HG03439 (cell line): ENCODE results near the gene SLA2.
"Not testable (repeated sequence)": the region's sequence is repeated elsewhere in the genome, so short reads cannot be mapped to it uniquely, and the experiment has no call there.

Experiments
- ATAC-seq: cut with Tn5 transposase; IDR thresholded peaks from one replicate; pipeline ENCODE4 v1.9.1; 2021; ENCODE audit warnings: mild to moderate bottlenecking, moderate library complexity; ENCODE audit not compliant: unreplicated experiment

The SLA2 gene

GRCh38 chr20:36576081-36576445, 69.9 kb downstream of the SLA2 start:
- no peak for ATAC-seq

- ATAC-seq = no peak
These were observed 71.4 kb downstream of the SLA2 start for GRCh38 chr20:36574366-36575135.

GRCh38 chr20:36573798-36574365, 72.1 kb downstream of the SLA2 start:
- peak; percentile 3 for ATAC-seq

- ATAC-seq = peak; percentile 51
These were observed 72.7 kb downstream of the SLA2 start, which contains the start of gene TGIF2 for GRCh38 chr20:36573103-36573797. TGIF2 (plus strand) TSS chr20:36573597; CDS start chr20:36578775, 5,178 bp downstream.

GRCh38 chr20:36572701-36573102, 73.3 kb downstream of the SLA2 start:
- ATAC-seq = no peak

- ATAC-seq = no peak
These were observed 74.2 kb downstream of the SLA2 start for GRCh38 chr20:36571564-36572504.

- no peak for ATAC-seq
These were observed 76.1 kb downstream of the SLA2 start for GRCh38 chr20:36569847-36570429.

- ATAC-seq = no peak
These were observed 80.5 kb downstream of the SLA2 start for GRCh38 chr20:36565520-36565919.

GRCh38 chr20:36564726-36565121, 81.3 kb downstream of the SLA2 start:
- ATAC-seq = not testable (repeated sequence)

GRCh38 chr20:36564078-36564725, 81.8 kb downstream of the SLA2 start:
- ATAC-seq = not testable (repeated sequence)

- ATAC-seq = no peak
These were observed 82.6 kb downstream of the SLA2 start for GRCh38 chr20:36563374-36563773.

GRCh38 chr20:36562724-36563123, 83.3 kb downstream of the SLA2 start:
- ATAC-seq = no peak
